Measurements from ENCODE around the gene PITRM1.

The PITRM1 gene

DNA sequence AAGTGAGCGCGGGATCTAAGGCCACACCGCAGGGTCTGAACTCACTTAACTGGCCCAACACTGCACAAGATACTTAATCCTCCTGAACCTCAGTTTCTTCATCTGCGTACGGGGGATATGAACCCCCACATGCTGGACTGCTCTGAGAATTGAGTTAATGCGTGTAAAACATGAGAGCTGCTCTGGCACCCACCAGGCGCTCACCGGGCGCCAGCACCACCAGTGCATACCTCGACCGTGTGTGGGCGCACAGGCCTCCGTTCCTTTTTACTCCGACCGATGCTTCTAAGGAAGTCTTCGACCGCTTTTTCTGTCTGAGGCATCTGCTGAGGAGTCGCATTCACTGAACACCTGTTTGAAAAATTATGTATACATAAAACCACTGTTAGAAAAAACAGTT lies 27.2 kb downstream of the PITRM1 start:
- Histone ChIP-seq H3K14ac (ENCODE audit: low read length) (no peak overlapping the region), H2BK120ac (ENCODE audit: low read depth, low read length) (no peak overlapping the region), H3K18ac (ENCODE audit: low read length) (no peak overlapping the region), H2BK12ac (ENCODE audit: low read length) (no peak overlapping the region), H2AFZ (ENCODE audit: low read length) (no peak overlapping the region), H3K4me2 (ENCODE audit: insufficient read depth, low read length, poor library complexity, severe bottlenecking) (no peak overlapping the region), H3K27ac (replicated peaks; ENCODE audit: low read length) (no peak overlapping the region), H4K8ac (ENCODE audit: low read depth, low read length) (no peak overlapping the region), H3K4me3 (ENCODE audit: low read length in 2 of 2) (no peak overlapping the region), H2BK5ac (ENCODE audit: low read length) (no peak overlapping the region), H3K23ac (ENCODE audit: low read depth, low read length, poor library complexity) (no peak overlapping the region), H3K4me1 (ENCODE audit: control insufficient read depth in 2 of 2, insufficient read depth in 1 of 2, low read depth in 1 of 2, low read length in 2 of 2) (no peaks in the 10 kb centered on the region), H4K91ac (ENCODE audit: low read depth, low read length, poor library complexity) (no peak overlapping the region), H3K79me1 (ENCODE audit: low read depth, low read length) (no peaks in the 10 kb centered on the region), H2AK5ac (ENCODE audit: low read depth, low read length) (no peak overlapping the region), H2BK15ac (ENCODE audit: low read length) (no peak overlapping the region), H3K27me3 (ENCODE audit: control insufficient read depth in 3 of 3, insufficient read depth in 3 of 3, low read depth in 1 of 3, low read length in 3 of 3) (no peaks in the 10 kb centered on the region), H3K9ac (ENCODE audit: low read depth, low read length, poor library complexity) (no peak overlapping the region), H3K4ac (ENCODE audit: low read length) (no peak overlapping the region), H3K9me3 (replicated peaks in 1 of 2; ENCODE audit: control insufficient read depth in 2 of 2, insufficient read depth in 1 of 2, low read depth in 1 of 2, low read length in 2 of 2) (no peaks in the 10 kb centered on the region), H3K36me3 (replicated peaks in 1 of 2; ENCODE audit: control insufficient read depth in 2 of 2, insufficient read depth in 2 of 2, low read length in 2 of 2) (peaks cover 26 to 99% of the 10 kb centered on the region in 2 donors)
- no CpG with 5 or more reads among the region's 18 CpGs for WGBS, 2 donors (ENCODE audit: extremely low coverage in 2 of 2, insufficient read length in 2 of 2, insufficient replicate concordance in 1 of 2)
- DNase-seq (ENCODE audit: low spot score), result no peak

DNA sequence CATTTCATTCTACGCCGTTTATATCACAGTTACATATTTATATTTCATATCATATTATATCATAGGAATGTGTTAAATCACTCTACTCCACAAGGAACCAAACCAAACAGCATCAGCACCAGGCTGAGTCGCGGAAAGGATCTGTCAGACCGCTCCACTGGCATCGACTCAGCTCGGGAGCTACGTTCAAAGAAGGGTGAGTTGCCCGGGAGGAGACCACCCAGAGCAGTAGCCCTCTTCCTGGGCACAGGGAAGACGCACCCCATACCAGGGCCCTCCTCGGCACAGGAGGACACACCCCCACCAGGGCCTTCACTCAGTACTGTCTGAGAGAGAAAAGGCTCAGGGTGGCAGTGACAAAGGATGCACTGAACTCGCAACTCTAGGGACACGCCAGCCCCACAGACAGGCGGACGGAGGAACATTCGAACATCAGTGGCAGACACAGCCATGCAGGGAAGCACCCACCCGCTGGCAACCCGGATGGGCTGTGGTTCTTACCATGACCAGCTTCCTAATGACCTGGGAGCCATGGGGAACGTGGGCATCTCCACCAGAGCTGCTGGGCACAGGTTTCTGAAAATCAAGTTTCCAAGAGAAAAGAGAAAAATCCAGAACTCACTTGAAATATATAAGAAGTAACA lies 28.7 kb downstream of the PITRM1 start:
- Histone ChIP-seq H2BK15ac (ENCODE audit: low read length) (no peak overlapping the region), H3K27me3 (ENCODE audit: control insufficient read depth in 3 of 3, insufficient read depth in 3 of 3, low read depth in 1 of 3, low read length in 3 of 3) (no peaks in the 10 kb centered on the region), H3K4ac (ENCODE audit: low read length) (no peak overlapping the region), H3K9me3 (replicated peaks in 1 of 2; ENCODE audit: control insufficient read depth in 2 of 2, insufficient read depth in 1 of 2, low read depth in 1 of 2, low read length in 2 of 2) (no peaks in the 10 kb centered on the region), H2BK120ac (ENCODE audit: low read depth, low read length) (no peak overlapping the region), H3K27ac (replicated peaks; ENCODE audit: low read length) (no peak overlapping the region), H4K91ac (ENCODE audit: low read depth, low read length, poor library complexity) (peak overlapping the region; percentile 69), H3K36me3 (replicated peaks in 1 of 2; ENCODE audit: control insufficient read depth in 2 of 2, insufficient read depth in 2 of 2, low read length in 2 of 2) (peaks cover 26 to 100% of the 10 kb centered on the region in 2 donors), H3K14ac (ENCODE audit: low read length) (no peak overlapping the region), H3K4me2 (ENCODE audit: insufficient read depth, low read length, poor library complexity, severe bottlenecking) (no peak overlapping the region), H3K4me3 (ENCODE audit: low read length in 2 of 2) (no peak overlapping the region), H3K18ac (ENCODE audit: low read length) (no peak overlapping the region), H2BK12ac (ENCODE audit: low read length) (no peak overlapping the region), H2AK5ac (ENCODE audit: low read depth, low read length) (no peak overlapping the region), H3K23ac (ENCODE audit: low read depth, low read length, poor library complexity) (no peak overlapping the region), H3K9ac (ENCODE audit: low read depth, low read length, poor library complexity) (no peak overlapping the region), H2BK5ac (ENCODE audit: low read length) (no peak overlapping the region), H3K4me1 (ENCODE audit: control insufficient read depth in 2 of 2, insufficient read depth in 1 of 2, low read depth in 1 of 2, low read length in 2 of 2) (no peaks in the 10 kb centered on the region), H2AFZ (ENCODE audit: low read length) (no peak overlapping the region), H3K79me1 (ENCODE audit: low read depth, low read length) (no peaks in the 10 kb centered on the region), H4K8ac (ENCODE audit: low read depth, low read length) (no peak overlapping the region)
- DNase-seq (ENCODE audit: low spot score), result no peak
- 100% methylated on average over 2 of the region's 19 CpGs for WGBS, 2 donors (ENCODE audit: extremely low coverage in 2 of 2, insufficient read length in 2 of 2, insufficient replicate concordance in 1 of 2)

DNA sequence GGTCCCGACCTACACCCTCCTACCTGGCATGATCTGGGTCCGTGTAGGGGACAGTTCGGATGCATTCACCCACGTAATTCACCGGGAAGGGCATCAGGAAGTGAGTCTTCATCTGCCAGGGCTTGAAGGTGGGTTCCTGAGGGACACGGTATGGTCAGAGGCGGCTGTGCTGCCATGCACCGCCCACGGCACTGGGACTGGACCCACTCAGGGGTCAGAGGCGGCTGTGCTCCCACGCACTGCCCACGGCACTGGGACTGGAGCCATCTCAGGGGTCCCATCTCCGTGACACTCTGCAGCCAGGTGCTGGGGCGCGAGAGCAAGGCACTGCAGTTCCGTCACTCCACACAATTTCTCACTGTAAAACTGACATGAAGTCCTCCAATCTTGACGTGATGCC lies 29.2 kb downstream of the PITRM1 start:
- whole genome bisulfite sequencing, 2 donors (ENCODE audit: extremely low coverage in 2 of 2, insufficient read length in 2 of 2, insufficient replicate concordance in 1 of 2), result no CpG with 5 or more reads among the region's 17 CpGs
- Histone ChIP-seq H2BK5ac (ENCODE audit: low read length) (no peak overlapping the region), H3K4me3 (ENCODE audit: low read length in 2 of 2) (no peak overlapping the region), H3K79me1 (ENCODE audit: low read depth, low read length) (no peaks in the 10 kb centered on the region), H3K27ac (replicated peaks; ENCODE audit: low read length) (no peak overlapping the region), H2BK12ac (ENCODE audit: low read length) (peak overlapping the region; percentile 50), H4K8ac (ENCODE audit: low read depth, low read length) (no peak overlapping the region), H3K18ac (ENCODE audit: low read length) (no peak overlapping the region), H3K27me3 (ENCODE audit: control insufficient read depth in 3 of 3, insufficient read depth in 3 of 3, low read depth in 1 of 3, low read length in 3 of 3) (no peaks in the 10 kb centered on the region), H3K4me1 (ENCODE audit: control insufficient read depth in 2 of 2, insufficient read depth in 1 of 2, low read depth in 1 of 2, low read length in 2 of 2) (no peaks in the 10 kb centered on the region), H3K14ac (ENCODE audit: low read length) (no peak overlapping the region), H3K9me3 (replicated peaks in 1 of 2; ENCODE audit: control insufficient read depth in 2 of 2, insufficient read depth in 1 of 2, low read depth in 1 of 2, low read length in 2 of 2) (no peaks in the 10 kb centered on the region), H2AFZ (ENCODE audit: low read length) (no peak overlapping the region), H3K23ac (ENCODE audit: low read depth, low read length, poor library complexity) (no peak overlapping the region), H3K4ac (ENCODE audit: low read length) (no peak overlapping the region), H3K9ac (ENCODE audit: low read depth, low read length, poor library complexity) (peak overlapping the region; percentile 40), H2BK120ac (ENCODE audit: low read depth, low read length) (no peak overlapping the region), H2AK5ac (ENCODE audit: low read depth, low read length) (no peak overlapping the region), H3K4me2 (ENCODE audit: insufficient read depth, low read length, poor library complexity, severe bottlenecking) (no peak overlapping the region), H4K91ac (ENCODE audit: low read depth, low read length, poor library complexity) (peak overlapping the region; percentile 39), H3K36me3 (replicated peaks in 1 of 2; ENCODE audit: control insufficient read depth in 2 of 2, insufficient read depth in 2 of 2, low read length in 2 of 2) (peaks cover 29 to 100% of the 10 kb centered on the region in 2 donors), H2BK15ac (ENCODE audit: low read length) (no peak overlapping the region)
- DNase-seq (ENCODE audit: low spot score), result no peak

DNA sequence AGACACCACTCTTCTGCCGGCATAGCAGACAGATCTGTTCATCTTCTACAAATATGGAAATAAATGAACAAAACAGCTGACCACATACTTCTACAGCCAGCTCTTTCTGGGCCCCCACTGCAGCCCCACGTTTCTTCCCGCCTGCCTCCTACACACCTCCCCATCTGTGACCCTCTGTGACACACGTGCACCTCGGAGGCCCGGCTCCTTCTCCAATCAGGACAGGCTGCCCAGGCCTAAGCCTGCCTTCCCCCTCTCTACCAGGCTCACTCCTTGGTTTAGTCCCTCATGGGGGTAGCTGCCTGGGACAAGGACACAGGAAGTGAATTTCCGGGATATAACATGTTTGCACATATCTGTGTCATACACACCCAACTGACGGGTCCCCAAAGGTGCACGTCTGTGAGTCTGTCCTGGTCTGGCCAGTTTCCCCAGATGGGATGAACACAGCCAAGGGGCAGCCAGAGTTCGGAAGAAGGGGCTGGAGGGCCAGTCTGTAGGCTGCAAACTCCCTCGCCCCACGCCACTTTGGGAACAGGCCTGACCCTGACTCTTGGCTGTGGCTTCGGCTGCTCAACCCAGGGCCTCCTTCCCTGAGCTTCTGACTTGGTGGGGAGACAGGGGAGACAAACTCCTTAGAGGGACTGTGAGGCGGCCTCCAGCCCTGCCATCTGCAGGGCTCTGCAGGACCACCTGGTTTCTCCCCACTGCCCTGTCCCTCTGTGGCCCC lies 30.3 kb downstream of the PITRM1 start:
- no CpG with 5 or more reads among the region's 14 CpGs for WGBS, 2 donors (ENCODE audit: extremely low coverage in 2 of 2, insufficient read length in 2 of 2, insufficient replicate concordance in 1 of 2)

More for the DNA sequence above, 30.3 kb downstream of the PITRM1 start:
- no peak overlapping the region for H3K27ac ChIP-seq (replicated peaks; ENCODE audit: low read length)
- H4K91ac ChIP-seq (ENCODE audit: low read depth, low read length, poor library complexity), result no peak overlapping the region
- DNase-seq (ENCODE audit: low spot score), result no peak
- peaks cover 33 to 100% of the 10 kb centered on the region in 2 donors for H3K36me3 ChIP-seq (replicated peaks in 1 of 2; ENCODE audit: control insufficient read depth in 2 of 2, insufficient read depth in 2 of 2, low read length in 2 of 2)
- H3K9ac ChIP-seq (ENCODE audit: low read depth, low read length, poor library complexity), result no peak overlapping the region
- H2BK5ac ChIP-seq (ENCODE audit: low read length), result no peak overlapping the region
- no peaks in the 10 kb centered on the region for H3K79me1 ChIP-seq (ENCODE audit: low read depth, low read length)
- H3K9me3 ChIP-seq (replicated peaks in 1 of 2; ENCODE audit: control insufficient read depth in 2 of 2, insufficient read depth in 1 of 2, low read depth in 1 of 2, low read length in 2 of 2), result no peaks in the 10 kb centered on the region
- H2AFZ ChIP-seq (ENCODE audit: low read length), result no peak overlapping the region
- H3K14ac ChIP-seq (ENCODE audit: low read length), result peak overlapping the region; percentile 49
- no peak overlapping the region for H3K4ac ChIP-seq (ENCODE audit: low read length)
- no peak overlapping the region for H2BK120ac ChIP-seq (ENCODE audit: low read depth, low read length)
- no peak overlapping the region for H3K4me2 ChIP-seq (ENCODE audit: insufficient read depth, low read length, poor library complexity, severe bottlenecking)
- no peak overlapping the region for H2AK5ac ChIP-seq (ENCODE audit: low read depth, low read length)
- H3K4me1 ChIP-seq (ENCODE audit: control insufficient read depth in 2 of 2, insufficient read depth in 1 of 2, low read depth in 1 of 2, low read length in 2 of 2), result no peaks in the 10 kb centered on the region
- no peak overlapping the region for H2BK15ac ChIP-seq (ENCODE audit: low read length)
- no peak overlapping the region for H3K18ac ChIP-seq (ENCODE audit: low read length)
- no peak overlapping the region for H4K8ac ChIP-seq (ENCODE audit: low read depth, low read length)
- H3K23ac ChIP-seq (ENCODE audit: low read depth, low read length, poor library complexity), result peak overlapping the region; percentile 36
- no peak overlapping the region for H3K4me3 ChIP-seq (ENCODE audit: low read length in 2 of 2)
- no peak overlapping the region for H2BK12ac ChIP-seq (ENCODE audit: low read length)
- no peaks in the 10 kb centered on the region for H3K27me3 ChIP-seq (ENCODE audit: control insufficient read depth in 3 of 3, insufficient read depth in 3 of 3, low read depth in 1 of 3, low read length in 3 of 3)

Measured in neuronal stem cell (in vitro differentiated cells).